ENCODE measurements around the gene LYL1.

DNA sequence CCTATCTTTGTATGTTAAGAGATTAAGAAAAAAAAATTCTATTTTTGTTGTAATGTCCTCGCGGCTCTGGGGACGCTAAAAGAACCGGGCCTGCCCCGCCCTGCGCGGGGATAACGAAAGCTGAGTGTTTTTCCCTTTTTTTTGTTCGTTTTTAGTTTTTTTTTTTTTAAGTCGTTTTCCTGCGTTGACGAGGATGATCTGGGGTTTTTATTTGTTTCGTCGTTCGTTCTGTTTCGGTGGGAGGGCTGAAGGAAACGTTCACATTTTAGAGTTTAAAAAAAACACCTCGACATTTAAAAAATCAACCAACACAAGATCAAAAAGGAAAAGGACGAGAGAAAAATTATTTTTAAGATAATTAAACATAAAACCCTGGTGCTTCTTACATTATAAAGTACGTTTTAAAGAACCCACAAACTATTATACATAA is 5.6 kb downstream of the LYL1 start:
- TF ChIP-seq CTCF (IDR thresholded peaks at IDR 0.05) = no peak
- TF ChIP-seq POLR2A (IDR thresholded peaks at IDR 0.05) = no peak
